HepG2 (cell line): ENCODE measurements around the gene UCKL1. TPM values are rescaled to one million over a fixed set of nuclear protein-coding genes. Genes with fewer than 3 reads are reported as not detected.
"Not testable (repeated sequence)": the region's sequence is repeated elsewhere in the genome, so short reads cannot be mapped to it uniquely, and the experiment has no call there.

ENCODE experiments used
- ATAC-seq: fragments of 200-7000 bp; cut with Tn5 transposase; 3 replicates; pipeline ENCODE4 v1.9.1; 2020; ENCODE audit warnings: mild to moderate bottlenecking, moderate library complexity
- BruUV-seq: library from RNA; stranded (reverse); fragments of 400-500 nt; replicated peaks from 2 replicates; lab custom pipeline; 2021; lab: Mats Ljungman, UMichigan
- CTCF ChIA-PET: fragments of 300-600 bp; formaldehyde crosslinking; extraction: SDS; loops from one replicate; lab custom pipeline; 2021; ENCODE audit warnings: low total read pairs, inconsistent platforms, low intra/inter-chr PET ratio; lab: Yijun Ruan, JAX
- POLR2A ChIA-PET: fragments of 350-600 bp; sonication (Branson Sonifier 250); formaldehyde crosslinking; loops from one replicate; lab custom pipeline; 2020; ENCODE audit warnings: antibody characterized with exemption, inconsistent platforms; lab: Yijun Ruan, JAX
- DNase-seq: peaks from one replicate; pipeline ENCODE4 v3.0.0-alpha.2; 2015; ENCODE audit warnings: low spot score
- FAIRE-seq: peaks from 3 replicates; lab custom pipeline; 2011; peaks lifted over from hg19 to GRCh38; lab: Jason Lieb, UNC
- H2AFZ ChIP-seq: one replicate; pipeline ENCODE4 v1.6.1; 2011; ENCODE audit warnings: low read length, inconsistent platforms
- H3K27ac ChIP-seq: fragments of 300-600 bp; 3 replicates; pipeline ENCODE4 v1.8.0; 2011; ENCODE audit warnings: mixed run types, mild to moderate bottlenecking, mixed read lengths, low read length, inconsistent platforms; ENCODE audit not compliant: insufficient read depth; ENCODE audit errors: extremely low read length
- H3K27me3 ChIP-seq, 2 experiments: fragments of 200-600 bp in 1 of 2; 2 replicates in 1 of 2; 3 replicates in 1 of 2; pipeline versions ENCODE4 v1.6.0 to v1.8.0; 2011; ENCODE audit warnings: low read length in 2 of 2, mild to moderate bottlenecking in 2 of 2, moderate library complexity in 2 of 2, inconsistent platforms in 1 of 2; ENCODE audit not compliant: insufficient read depth in 2 of 2, control insufficient read depth in 1 of 2
- H3K36me3 ChIP-seq, 2 experiments: fragments of 200-600 bp in 1 of 2; replicated peaks in 1 of 2; 2 replicates in 1 of 2; 3 replicates in 1 of 2; pipeline versions ENCODE4 v1.5.1 to v1.8.0; 2011; ENCODE audit warnings: low read length in 2 of 2, inconsistent platforms in 1 of 2; ENCODE audit not compliant: insufficient read depth in 2 of 2, control insufficient read depth in 1 of 2
- H3K4me1 ChIP-seq: 2 replicates; pipeline ENCODE4 v1.5.1; 2012; ENCODE audit warnings: low read length, inconsistent platforms; ENCODE audit not compliant: insufficient read depth
- H3K4me2 ChIP-seq: 2 replicates; pipeline ENCODE4 v1.6.0; 2011; ENCODE audit warnings: low read depth, low read length, inconsistent platforms
- H3K4me3 ChIP-seq, 3 experiments: fragments of 200-600 bp in 1 of 3; sonication (generic), shearing (Covaris generic) in 1 of 3; replicated peaks in 1 of 3; 2 replicates each; pipeline ENCODE4 v1.5.1; 2011 to 2016; ENCODE audit warnings: low read length in 3 of 3, inconsistent platforms in 2 of 3, low read depth in 2 of 3, mild to moderate bottlenecking in 2 of 3, control low read depth in 1 of 3, mixed read lengths in 1 of 3; ENCODE audit not compliant: insufficient read depth in 1 of 3
- H3K79me2 ChIP-seq: one replicate; pipeline ENCODE4 v1.6.1; 2011; ENCODE audit warnings: low read length, inconsistent platforms; ENCODE audit not compliant: insufficient read depth
- H3K9ac ChIP-seq: 2 replicates; pipeline ENCODE4 v1.6.0; 2011; ENCODE audit warnings: mild to moderate bottlenecking, low read depth, low read length, inconsistent platforms; ENCODE audit not compliant: insufficient read depth
- H3K9me3 ChIP-seq: 2 replicates; pipeline ENCODE4 v1.5.1; 2012; ENCODE audit warnings: mild to moderate bottlenecking, low read length
- H4K20me1 ChIP-seq: 2 replicates; pipeline ENCODE4 v1.6.0; 2011; ENCODE audit warnings: inconsistent platforms, mild to moderate bottlenecking, low read length, moderate library complexity; ENCODE audit not compliant: insufficient read depth
- AGO2 ChIP-seq: fragments of 200-400 bp; formaldehyde crosslinking; optimal IDR thresholded peaks from 2 replicates; pipeline ENCODE3; 2017; ENCODE audit warnings: mild to moderate bottlenecking, low read depth, low read length, moderate library complexity
- RBFOX2 ChIP-seq: fragments of 200-400 bp; formaldehyde crosslinking; IDR thresholded peaks from 2 replicates; pipeline ENCODE4 v1.6.1; 2017; ENCODE audit warnings: low read depth, mild to moderate bottlenecking, low read length
- ZKSCAN1 ChIP-seq: fragments of 150-350 bp; IDR thresholded peaks from 2 replicates; pipeline ENCODE4 v1.6.1; 2014; ENCODE audit warnings: low read length
- ZNF567 ChIP-seq: sonication (generic); formaldehyde crosslinking; IDR thresholded peaks from 2 replicates; pipeline ENCODE4 v1.8.1; 2023; ENCODE audit warnings: mild to moderate bottlenecking, missing genetic modification reagents, borderline replicate concordance
- ZNF607 ChIP-seq: sonication (generic); formaldehyde crosslinking; IDR thresholded peaks from 2 replicates; pipeline ENCODE4 v1.5.1; 2020; ENCODE audit warnings: missing genetic modification reagents, mild to moderate bottlenecking, borderline replicate concordance
- WGBS: methylation state at CpG from one replicate; pipeline ENCODE4 v1.1.6; 2017; ENCODE audit warnings: low lambda C conversion rate; 5-methylcytosine and 5-hydroxymethylcytosine counted together
- in situ Hi-C: cut with HindIII; loops from 2 replicates; pipeline ENCODE4 v1.10.0; 2017; ENCODE audit warnings: low pct_unique_long_range_greater_than_20kb; ENCODE audit not compliant: extremely low pct_ligation_motif_present
- intact Hi-C: fragments of 100-400 bp; cut with micrococcal nuclease; formaldehyde crosslinking; loops from one replicate; pipeline ENCODE4 v1.10.0; 2022; ENCODE audit not compliant: unreplicated experiment
- polyA plus RNA-seq, 8 experiments: library from polyadenylated mRNA; depleted of rRNA in 3 of 8; stranded (reverse) in 7 of 8; unstranded in 1 of 8; fragments of >200 nt; fragmentation: Illumina TruSeq in 4 of 8; extraction: Trizol in 4 of 8; gene quantifications; 2 replicates each; pipeline versions ENCODE4 v1.2.1 to v1.2.3, GENCODE V29; 2011 to 2016; ENCODE audit warnings: low read depth in 4 of 8, missing spikeins in 1 of 8, mixed read lengths in 1 of 8; ENCODE audit not compliant: insufficient read depth in 1 of 8
- total RNA-seq, 5 experiments: library from RNA; depleted of rRNA; stranded (reverse); fragments of >200 nt; fragmentation: Illumina TruSeq; extraction: Trizol; gene quantifications; 2 replicates each; pipeline ENCODE4 v1.2.3, GENCODE V29; 2016; ENCODE audit warnings: low read depth in 1 of 5

UCKL1 gene
- total and polyA plus RNA-seq, 2 of the 13 experiments (the other 11 are each of a cell fraction or from before 2014, with no cell fraction given) = 50.2 to 126 TPM

- TF ChIP-seq ZKSCAN1 (no peak), ZNF567 (CRISPR knock-in tag) (0 out of 2 replicates have a peak, but pooled peaks have one; percentile 30), RBFOX2 (0 out of 2 replicates have a peak, but pooled peaks have one; percentile 40), ZNF607 (CRISPR knock-in tag) (no peak), AGO2 (peak; percentile 90)
These were observed 20.9 kb upstream of the UCKL1 start (continued) for GRCh38 chr20:63976980-63977738.

- H3K27ac ChIP-seq, DNase-seq, H3K36me3 ChIP-seq, POLR2A ChIA-PET, BruUV-seq, H3K79me2 ChIP-seq, H4K20me1 ChIP-seq, H3K27me3 ChIP-seq, ATAC-seq, H3K9ac ChIP-seq, CTCF ChIA-PET, FAIRE-seq, H2AFZ ChIP-seq, intact Hi-C loops, H3K4me2 ChIP-seq, H3K9me3 ChIP-seq, H3K4me3 ChIP-seq: not testable (repeated sequence)
- 96% methylated on average over 7 of the region's 7 CpGs for WGBS
- H3K4me1 ChIP-seq = peaks cover 46% of the 10 kb centered on the region
- in situ Hi-C loops = loop anchor here (5.0 kb wide), 1 partner anchor 81 kb away; no protein-coding TSS in a partner anchor
These were observed 20.3 kb upstream of the UCKL1 start for GRCh38 chr20:63976511-63976910.
